PC-9 (cell line): Measurements from ENCODE around the gene GJA9.

Experiments
- CTCF ChIP-seq: fragments of 200-600 bp; sonication (generic); conservative IDR thresholded peaks from 2 replicates; pipeline ENCODE4 v1.6.1; 2017; ENCODE audit warnings: mixed run types, antibody characterized with exemption, mild to moderate bottlenecking, moderate library complexity
- EZH2 ChIP-seq: fragments of 200-600 bp; sonication (generic); IDR thresholded peaks from 2 replicates; pipeline ENCODE4 v1.8.0; 2017; ENCODE audit warnings: antibody characterized with exemption, low read depth

GRCh38 chr1:38846210-38846609 is 35.2 kb downstream of the GJA9 start:
- TF ChIP-seq CTCF = no peak
- no peak for TF ChIP-seq EZH2
